Measurements from ENCODE around the gene KIFC1. TPM values are rescaled to one million over a fixed set of nuclear protein-coding genes. Genes with fewer than 3 reads are reported as not detected.

Gene KIFC1
- total and polyA plus RNA-seq, 9 of the 15 experiments (the other 6 are each of a cell fraction or from before 2014, with no cell fraction given), result 1.3 to 95.2 (median 76.9) TPM

DNA sequence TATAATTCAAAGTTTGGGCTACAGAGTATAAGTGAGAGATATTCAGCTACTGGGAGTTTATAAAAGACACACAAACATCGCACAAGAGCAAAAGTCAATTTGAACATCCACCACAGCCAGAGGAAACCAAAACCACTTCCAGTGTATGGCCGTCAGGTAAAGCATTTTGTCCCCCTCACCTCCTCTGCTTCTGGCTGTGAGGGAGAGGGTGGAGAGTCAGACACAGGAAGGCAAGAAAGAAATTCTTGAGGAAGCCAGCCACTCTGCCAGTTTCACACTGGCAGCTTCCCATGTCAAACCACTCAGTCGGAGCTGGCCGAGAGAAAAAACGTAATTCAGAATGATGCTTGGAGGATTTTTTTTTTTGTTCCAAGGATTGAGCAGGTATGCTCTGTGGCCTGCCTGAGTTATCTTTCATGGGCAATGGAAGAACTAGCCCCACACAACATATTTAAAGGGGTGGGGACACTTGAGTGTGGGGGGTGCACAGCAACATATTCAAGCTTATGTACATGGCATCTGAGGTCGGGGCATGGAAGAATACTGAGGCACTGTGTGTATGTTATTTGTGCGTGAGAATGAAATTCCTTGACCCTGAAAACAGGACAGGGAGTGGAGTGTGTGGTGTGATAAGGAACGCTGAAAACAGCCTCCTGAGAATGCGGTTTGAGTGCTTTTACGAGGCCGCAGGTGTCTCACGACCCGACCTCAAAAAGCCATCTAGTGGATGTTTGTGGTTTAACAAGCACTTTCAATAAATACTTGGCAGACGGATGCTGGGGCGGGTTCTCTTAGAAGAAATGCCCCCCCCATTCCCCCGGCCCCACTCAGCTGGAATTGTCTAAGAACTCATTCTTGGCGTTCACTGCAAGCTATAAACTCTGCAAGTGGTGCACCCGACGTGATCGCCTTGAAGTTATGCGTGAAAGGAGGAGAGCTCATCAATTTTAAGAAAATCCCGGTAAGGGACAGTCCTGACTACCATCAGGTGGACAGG, 46.6 kb upstream of the KIFC1 start (continued):
- TF ChIP-seq, protein P1, sequence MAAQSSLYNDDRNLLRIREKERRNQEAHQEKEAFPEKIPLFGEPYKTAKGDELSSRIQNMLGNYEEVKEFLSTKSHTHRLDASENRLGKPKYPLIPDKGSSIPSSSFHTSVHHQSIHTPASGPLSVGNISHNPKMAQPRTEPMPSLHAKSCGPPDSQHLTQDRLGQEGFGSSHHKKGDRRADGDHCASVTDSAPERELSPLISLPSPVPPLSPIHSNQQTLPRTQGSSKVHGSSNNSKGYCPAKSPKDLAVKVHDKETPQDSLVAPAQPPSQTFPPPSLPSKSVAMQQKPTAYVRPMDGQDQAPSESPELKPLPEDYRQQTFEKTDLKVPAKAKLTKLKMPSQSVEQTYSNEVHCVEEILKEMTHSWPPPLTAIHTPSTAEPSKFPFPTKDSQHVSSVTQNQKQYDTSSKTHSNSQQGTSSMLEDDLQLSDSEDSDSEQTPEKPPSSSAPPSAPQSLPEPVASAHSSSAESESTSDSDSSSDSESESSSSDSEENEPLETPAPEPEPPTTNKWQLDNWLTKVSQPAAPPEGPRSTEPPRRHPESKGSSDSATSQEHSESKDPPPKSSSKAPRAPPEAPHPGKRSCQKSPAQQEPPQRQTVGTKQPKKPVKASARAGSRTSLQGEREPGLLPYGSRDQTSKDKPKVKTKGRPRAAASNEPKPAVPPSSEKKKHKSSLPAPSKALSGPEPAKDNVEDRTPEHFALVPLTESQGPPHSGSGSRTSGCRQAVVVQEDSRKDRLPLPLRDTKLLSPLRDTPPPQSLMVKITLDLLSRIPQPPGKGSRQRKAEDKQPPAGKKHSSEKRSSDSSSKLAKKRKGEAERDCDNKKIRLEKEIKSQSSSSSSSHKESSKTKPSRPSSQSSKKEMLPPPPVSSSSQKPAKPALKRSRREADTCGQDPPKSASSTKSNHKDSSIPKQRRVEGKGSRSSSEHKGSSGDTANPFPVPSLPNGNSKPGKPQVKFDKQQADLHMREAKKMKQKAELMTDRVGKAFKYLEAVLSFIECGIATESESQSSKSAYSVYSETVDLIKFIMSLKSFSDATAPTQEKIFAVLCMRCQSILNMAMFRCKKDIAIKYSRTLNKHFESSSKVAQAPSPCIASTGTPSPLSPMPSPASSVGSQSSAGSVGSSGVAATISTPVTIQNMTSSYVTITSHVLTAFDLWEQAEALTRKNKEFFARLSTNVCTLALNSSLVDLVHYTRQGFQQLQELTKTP (IDR thresholded peaks at IDR 0.05; ENCODE audit: low read depth in 1 of 2, partially characterized antibody in 2 of 2), result peak in 1 of 2 experiments; percentile 38
- TF ChIP-seq KAT7 (CRISPR knock-in tag; IDR thresholded peaks at IDR 0.05; ENCODE audit: borderline replicate concordance), result no peak; the same call in 1 of the 2 replicates
- no peak for TF ChIP-seq KAT2B (IDR thresholded peaks at IDR 0.05; ENCODE audit: low read depth, low read length)
- no peak for TF ChIP-seq ATF3 (IDR thresholded peaks at IDR 0.05)
- TF ChIP-seq ATF3 (CRISPR knock-in tag; conservative IDR thresholded peaks at IDR 0.05), result 0 out of 2 replicates have a peak, but pooled peaks have one; percentile 30
- no peak for TF ChIP-seq DLX4 (CRISPR knock-in tag; IDR thresholded peaks at IDR 0.05)
- no peak for TF ChIP-seq RBM14 (IDR thresholded peaks at IDR 0.05; ENCODE audit: borderline replicate concordance, insufficient read depth, low read depth, low read length)
- TF ChIP-seq TGIF2 (CRISPR knock-in tag; IDR thresholded peaks at IDR 0.05), result no peak
- no peak for TF ChIP-seq CBX1 (IDR thresholded peaks at IDR 0.05; ENCODE audit: low read depth)
- TF ChIP-seq ETV1 (tag; conservative IDR thresholded peaks at IDR 0.05; ENCODE audit: low read depth), result no peak; the same call in 1 of the 2 replicates
- TF ChIP-seq SRSF3 (IDR thresholded peaks at IDR 0.05; ENCODE audit: insufficient read depth, low read length), result no peak
- no peak for TF ChIP-seq ZNF830 (CRISPR knock-in tag; IDR thresholded peaks at IDR 0.05)
- no peak for TF ChIP-seq BACH1 (tag; IDR thresholded peaks at IDR 0.05)
- no peak for TF ChIP-seq NELFE (IDR thresholded peaks at IDR 0.05; ENCODE audit: insufficient read depth, insufficient read length)
- TF ChIP-seq CREB3L1 (IDR thresholded peaks at IDR 0.05; ENCODE audit: borderline replicate concordance, low read depth), result no peak; the same call in 1 of the 2 replicates
- no peak for TF ChIP-seq NFE2L1 (tag; IDR thresholded peaks at IDR 0.05; ENCODE audit: borderline replicate concordance, low read depth)
- TF ChIP-seq ZNF175 (CRISPR knock-in tag; IDR thresholded peaks at IDR 0.05; ENCODE audit: low read depth), result no peak
- peak; percentile 58; the same call in 1 of the 2 replicates for TF ChIP-seq MTA3 (IDR thresholded peaks at IDR 0.05; ENCODE audit: borderline replicate concordance)
- TF ChIP-seq ERF (CRISPR knock-in tag; IDR thresholded peaks at IDR 0.05), result no peak
- TF ChIP-seq BCL6 (CRISPR knock-in tag; IDR thresholded peaks at IDR 0.05), result no peak
